DND-41 (cell line): ENCODE measurements around the gene DHRS3.

ENCODE experiments used
- CTCF ChIP-seq: IDR thresholded peaks from 2 replicates; pipeline ENCODE4 v1.5.1; 2012; ENCODE audit warnings: borderline replicate concordance, low read length, moderate library complexity, mild to moderate bottlenecking; ENCODE audit not compliant: poor library complexity, severe bottlenecking; ENCODE audit errors: extremely low read depth
- EZH2 ChIP-seq: IDR thresholded peaks from 3 replicates; pipeline ENCODE4 v1.6.1; 2012; ENCODE audit warnings: borderline replicate concordance, low read depth, mild to moderate bottlenecking, moderate library complexity, low read length, inconsistent platforms; ENCODE audit not compliant: severe bottlenecking

- TF ChIP-seq CTCF = no peak
- no peak for TF ChIP-seq EZH2
Measured at GRCh38 chr1:12572522-12572921, 45.5 kb downstream of the DHRS3 start.
